Measurements from ENCODE around the gene LCN6. TPM values are rescaled to one million over a fixed set of nuclear protein-coding genes. Genes with fewer than 3 reads are reported as not detected.

Gene LCN6
- polyA plus RNA-seq, 3 donors: not detected

DNA sequence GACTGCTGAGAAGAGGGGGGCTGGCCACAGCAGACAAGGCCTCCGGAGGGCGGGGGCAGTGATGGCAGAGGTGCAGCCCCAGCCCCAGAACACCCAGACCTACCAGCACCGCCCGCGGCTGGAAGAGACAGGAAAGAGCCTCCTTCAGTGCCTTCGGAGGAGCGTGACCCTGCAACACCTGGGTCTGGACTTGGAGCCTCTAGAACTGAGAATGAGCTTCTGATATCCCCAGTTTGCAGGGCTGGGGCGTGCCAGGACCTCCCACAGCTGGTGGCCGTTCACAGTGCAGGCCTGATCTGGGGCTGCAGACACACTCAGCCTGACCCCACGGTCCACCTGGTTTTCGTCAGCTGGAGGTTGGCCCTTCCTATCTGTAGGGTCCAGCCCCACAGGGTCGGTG is 14.7 kb downstream of the LCN6 start:
- no peaks in the 10 kb centered on the region for H4K20me1 ChIP-seq (ENCODE audit: insufficient read depth, low read length)
- H3K9me3 ChIP-seq (replicated peaks in 1 of 2; ENCODE audit: control insufficient read depth in 1 of 2, insufficient read depth in 1 of 2, low read length in 2 of 2): no peaks in the 10 kb centered on the region
- H3K27me3 ChIP-seq (ENCODE audit: control insufficient read depth in 2 of 2, insufficient read depth in 2 of 2, low read length in 2 of 2): peaks cover 0 to 9% of the 10 kb centered on the region in 2 donors
- H3K79me2 ChIP-seq (ENCODE audit: insufficient read depth, low read length): peaks cover 13% of the 10 kb centered on the region
- no peak overlapping the region for H3K9ac ChIP-seq (ENCODE audit: insufficient read depth, low read length, poor library complexity, severe bottlenecking)
- Mint-ChIP-seq H3K4me1 (peaks cover 9% of the 10 kb centered on the region), H3K27me3 (ENCODE audit: low read depth in 3 of 3) (peaks cover 8 to 12% (median 10%) of the 10 kb centered on the region in 3 donors), H3K36me3 (no peaks in the 10 kb centered on the region), H3K27ac (peak overlapping the region in 1 of 7 donors; percentile 3), H3K4me3 (no peak overlapping the region), H3K9me3 (peaks cover 0 to 3% (median 0%) of the 10 kb centered on the region in 7 donors)
- no peaks in the 10 kb centered on the region for H3K36me3 ChIP-seq (replicated peaks in 1 of 2; ENCODE audit: control insufficient read depth in 1 of 2, insufficient read depth in 2 of 2, low read length in 2 of 2)
- no peak overlapping the region for H3K4me2 ChIP-seq (replicated peaks; ENCODE audit: extremely low read depth, low read length, poor library complexity, severe bottlenecking)
- no peak overlapping the region for H3K27ac ChIP-seq (ENCODE audit: low read depth in 1 of 2, low read length in 2 of 2)
- intact Hi-C loops (cut with micrococcal nuclease): no loop called here
- no peak for DNase-seq
- TF ChIP-seq, protein P1, sequence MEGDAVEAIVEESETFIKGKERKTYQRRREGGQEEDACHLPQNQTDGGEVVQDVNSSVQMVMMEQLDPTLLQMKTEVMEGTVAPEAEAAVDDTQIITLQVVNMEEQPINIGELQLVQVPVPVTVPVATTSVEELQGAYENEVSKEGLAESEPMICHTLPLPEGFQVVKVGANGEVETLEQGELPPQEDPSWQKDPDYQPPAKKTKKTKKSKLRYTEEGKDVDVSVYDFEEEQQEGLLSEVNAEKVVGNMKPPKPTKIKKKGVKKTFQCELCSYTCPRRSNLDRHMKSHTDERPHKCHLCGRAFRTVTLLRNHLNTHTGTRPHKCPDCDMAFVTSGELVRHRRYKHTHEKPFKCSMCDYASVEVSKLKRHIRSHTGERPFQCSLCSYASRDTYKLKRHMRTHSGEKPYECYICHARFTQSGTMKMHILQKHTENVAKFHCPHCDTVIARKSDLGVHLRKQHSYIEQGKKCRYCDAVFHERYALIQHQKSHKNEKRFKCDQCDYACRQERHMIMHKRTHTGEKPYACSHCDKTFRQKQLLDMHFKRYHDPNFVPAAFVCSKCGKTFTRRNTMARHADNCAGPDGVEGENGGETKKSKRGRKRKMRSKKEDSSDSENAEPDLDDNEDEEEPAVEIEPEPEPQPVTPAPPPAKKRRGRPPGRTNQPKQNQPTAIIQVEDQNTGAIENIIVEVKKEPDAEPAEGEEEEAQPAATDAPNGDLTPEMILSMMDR (IDR thresholded peaks at IDR 0.05): no peak
- H2AFZ ChIP-seq (ENCODE audit: insufficient read depth, low read depth, low read length, poor library complexity, severe bottlenecking): no peak overlapping the region
- H3K4me1 ChIP-seq (ENCODE audit: control insufficient read depth in 1 of 2, insufficient read depth in 2 of 2, low read length in 2 of 2): peaks cover 8 to 9% of the 10 kb centered on the region in 2 donors
- H3K4me3 ChIP-seq (replicated peaks in 1 of 3; ENCODE audit: low read depth in 2 of 3, low read length in 3 of 3): no peak overlapping the region
- 96% methylated on average over 11 of the region's 12 CpGs for WGBS (ENCODE audit: insufficient coverage)

DNA sequence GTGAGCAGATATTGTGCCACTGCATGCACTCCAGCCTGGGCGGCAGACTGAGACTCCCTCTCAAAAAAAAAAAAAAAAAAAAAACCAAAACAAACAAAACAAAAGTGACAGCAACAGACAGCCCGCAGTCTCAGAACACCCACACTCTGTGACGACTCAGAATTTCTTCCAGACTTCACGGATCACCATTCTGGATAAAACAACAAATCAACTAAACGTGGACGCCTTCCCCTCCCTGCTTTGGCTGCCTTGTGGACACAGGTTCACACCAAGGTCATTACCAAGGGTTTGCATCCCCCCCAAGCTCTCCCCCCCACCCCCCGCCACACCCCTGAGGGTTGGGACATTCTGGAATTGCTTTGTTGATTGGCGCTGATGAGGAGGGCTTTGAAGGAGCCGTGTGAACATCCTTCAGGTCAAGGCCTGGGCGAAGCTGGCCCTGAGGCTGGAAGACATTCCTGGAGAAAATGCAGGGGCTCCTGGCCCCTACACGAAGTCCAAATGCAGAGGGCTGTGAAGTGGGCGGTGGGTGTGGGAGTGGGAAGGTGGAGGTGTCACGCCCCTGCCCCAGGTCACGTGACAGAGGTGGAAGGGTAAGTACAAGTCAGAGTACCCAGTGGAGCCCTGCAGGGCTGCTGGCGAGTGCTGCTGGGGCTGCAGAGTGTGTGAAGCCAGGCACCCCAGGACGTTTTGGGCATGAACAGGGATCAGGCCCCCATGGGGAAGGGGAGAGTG is 15.7 kb downstream of the LCN6 start:
- peaks cover 10 to 15% of the 10 kb centered on the region in 2 donors for H3K4me1 ChIP-seq (ENCODE audit: control insufficient read depth in 1 of 2, insufficient read depth in 2 of 2, low read length in 2 of 2)
- intact Hi-C loops (cut with micrococcal nuclease): no loop called here
- Mint-ChIP-seq H3K4me3 (no peak overlapping the region), H3K9me3 (peaks cover 0 to 2% (median 0%) of the 10 kb centered on the region in 7 donors), H3K27ac (no peak overlapping the region), H3K4me1 (peaks cover 9% of the 10 kb centered on the region), H3K36me3 (no peaks in the 10 kb centered on the region), H3K27me3 (ENCODE audit: low read depth in 3 of 3) (peaks cover 8 to 12% (median 10%) of the 10 kb centered on the region in 3 donors)
- no peak overlapping the region for H3K4me3 ChIP-seq (replicated peaks in 1 of 3; ENCODE audit: low read depth in 2 of 3, low read length in 3 of 3)
- WGBS (ENCODE audit: insufficient coverage): 88% methylated on average over 11 of the region's 16 CpGs
- H3K36me3 ChIP-seq (replicated peaks in 1 of 2; ENCODE audit: control insufficient read depth in 1 of 2, insufficient read depth in 2 of 2, low read length in 2 of 2): no peaks in the 10 kb centered on the region
- H3K27me3 ChIP-seq (ENCODE audit: control insufficient read depth in 2 of 2, insufficient read depth in 2 of 2, low read length in 2 of 2): peaks cover 0 to 9% of the 10 kb centered on the region in 2 donors
- H2AFZ ChIP-seq (ENCODE audit: insufficient read depth, low read depth, low read length, poor library complexity, severe bottlenecking): no peak overlapping the region
- H3K9ac ChIP-seq (ENCODE audit: insufficient read depth, low read length, poor library complexity, severe bottlenecking): no peak overlapping the region
- no peak overlapping the region for H3K4me2 ChIP-seq (replicated peaks; ENCODE audit: extremely low read depth, low read length, poor library complexity, severe bottlenecking)
- H4K20me1 ChIP-seq (ENCODE audit: insufficient read depth, low read length): peaks cover 3% of the 10 kb centered on the region
- H3K9me3 ChIP-seq (replicated peaks in 1 of 2; ENCODE audit: control insufficient read depth in 1 of 2, insufficient read depth in 1 of 2, low read length in 2 of 2): no peaks in the 10 kb centered on the region
- TF ChIP-seq, protein P1 (IDR thresholded peaks at IDR 0.05): no peak
- H3K27ac ChIP-seq (ENCODE audit: low read depth in 1 of 2, low read length in 2 of 2): no peak overlapping the region
- peaks cover 20% of the 10 kb centered on the region for H3K79me2 ChIP-seq (ENCODE audit: insufficient read depth, low read length)
- DNase-seq: no peak

All from CD14-positive monocyte (primary cell).